ENCODE measurements around the gene ALDH5A1.

- TF ChIP-seq ESRRA (IDR thresholded peaks at IDR 0.05; ENCODE audit: low read length), result no peak
- no peak for TF ChIP-seq RAD21 (IDR thresholded peaks at IDR 0.05; ENCODE audit: insufficient read depth, low read depth, low read length)
- TF ChIP-seq SRF (IDR thresholded peaks at IDR 0.05; ENCODE audit: low read depth in 2 of 2, low read length in 2 of 2), result no peak
- TF ChIP-seq, protein P1, sequence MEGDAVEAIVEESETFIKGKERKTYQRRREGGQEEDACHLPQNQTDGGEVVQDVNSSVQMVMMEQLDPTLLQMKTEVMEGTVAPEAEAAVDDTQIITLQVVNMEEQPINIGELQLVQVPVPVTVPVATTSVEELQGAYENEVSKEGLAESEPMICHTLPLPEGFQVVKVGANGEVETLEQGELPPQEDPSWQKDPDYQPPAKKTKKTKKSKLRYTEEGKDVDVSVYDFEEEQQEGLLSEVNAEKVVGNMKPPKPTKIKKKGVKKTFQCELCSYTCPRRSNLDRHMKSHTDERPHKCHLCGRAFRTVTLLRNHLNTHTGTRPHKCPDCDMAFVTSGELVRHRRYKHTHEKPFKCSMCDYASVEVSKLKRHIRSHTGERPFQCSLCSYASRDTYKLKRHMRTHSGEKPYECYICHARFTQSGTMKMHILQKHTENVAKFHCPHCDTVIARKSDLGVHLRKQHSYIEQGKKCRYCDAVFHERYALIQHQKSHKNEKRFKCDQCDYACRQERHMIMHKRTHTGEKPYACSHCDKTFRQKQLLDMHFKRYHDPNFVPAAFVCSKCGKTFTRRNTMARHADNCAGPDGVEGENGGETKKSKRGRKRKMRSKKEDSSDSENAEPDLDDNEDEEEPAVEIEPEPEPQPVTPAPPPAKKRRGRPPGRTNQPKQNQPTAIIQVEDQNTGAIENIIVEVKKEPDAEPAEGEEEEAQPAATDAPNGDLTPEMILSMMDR (IDR thresholded peaks at IDR 0.05 in 2 of 3, conservative IDR thresholded peaks at IDR 0.05 in 1 of 3; ENCODE audit: control insufficient read depth in 2 of 3, extremely low read depth in 1 of 3, insufficient read depth in 1 of 3, low read depth in 3 of 3, low read length in 3 of 3), result no peak
- TF ChIP-seq EZH2 (IDR thresholded peaks at IDR 0.05; ENCODE audit: borderline replicate concordance, control insufficient read depth, low read depth, low read length), result no peak
- no peak for TF ChIP-seq BACH1 (IDR thresholded peaks at IDR 0.05; ENCODE audit: borderline replicate concordance)
- no peak for TF ChIP-seq KDM1A (IDR thresholded peaks at IDR 0.05; ENCODE audit: borderline replicate concordance)
- TF ChIP-seq MYC (IDR thresholded peaks at IDR 0.05; ENCODE audit: insufficient read depth, insufficient read length, insufficient replicate concordance, low read length, severe bottlenecking), result no peak
- no peak for TF ChIP-seq CBX3 (IDR thresholded peaks at IDR 0.05; ENCODE audit: borderline replicate concordance, low read depth)
- TF ChIP-seq NFIC (IDR thresholded peaks at IDR 0.05; ENCODE audit: low read depth, low read length), result no peak
- TF ChIP-seq ZNF274 (IDR thresholded peaks at IDR 0.05; ENCODE audit: insufficient read depth, insufficient read length), result no peak
Observed at GRCh38 chr6:24458134-24458533, 36.6 kb upstream of the ALDH5A1 start.
